PC-9 (cell line): ENCODE measurements around the gene ENO4.

Source experiments
- EZH2 ChIP-seq: fragments of 200-600 bp; sonication (generic); IDR thresholded peaks from 2 replicates; pipeline ENCODE4 v1.8.0; 2017; ENCODE audit warnings: antibody characterized with exemption, low read depth
- TF ChIP-seq, protein P1 (sequence below): fragments of 200-600 bp; sonication (generic); conservative IDR thresholded peaks from 2 replicates; pipeline ENCODE4 v1.6.1; 2017; ENCODE audit warnings: mixed run types, antibody characterized with exemption, mild to moderate bottlenecking, moderate library complexity

DNA sequence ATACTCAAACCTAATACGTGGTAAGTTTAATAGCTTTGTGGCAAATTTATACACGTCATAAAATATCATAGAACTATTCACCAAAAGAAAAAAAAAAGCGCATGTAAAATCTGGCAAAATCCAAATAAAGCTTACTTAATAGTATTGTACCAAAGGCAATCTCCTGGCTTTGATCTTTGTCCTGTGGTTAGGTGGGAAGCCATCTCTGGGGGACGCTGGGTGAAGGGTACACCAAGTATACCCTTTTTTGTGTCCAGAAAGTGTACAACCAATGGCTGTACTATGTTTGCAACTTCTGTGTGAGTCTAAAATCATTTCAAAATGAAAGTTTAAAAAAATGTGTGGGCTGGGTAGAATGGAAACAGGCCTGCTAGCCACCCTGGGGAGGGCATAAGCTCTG lies 47.6 kb upstream of the ENO4 start:
- TF ChIP-seq, protein P1, sequence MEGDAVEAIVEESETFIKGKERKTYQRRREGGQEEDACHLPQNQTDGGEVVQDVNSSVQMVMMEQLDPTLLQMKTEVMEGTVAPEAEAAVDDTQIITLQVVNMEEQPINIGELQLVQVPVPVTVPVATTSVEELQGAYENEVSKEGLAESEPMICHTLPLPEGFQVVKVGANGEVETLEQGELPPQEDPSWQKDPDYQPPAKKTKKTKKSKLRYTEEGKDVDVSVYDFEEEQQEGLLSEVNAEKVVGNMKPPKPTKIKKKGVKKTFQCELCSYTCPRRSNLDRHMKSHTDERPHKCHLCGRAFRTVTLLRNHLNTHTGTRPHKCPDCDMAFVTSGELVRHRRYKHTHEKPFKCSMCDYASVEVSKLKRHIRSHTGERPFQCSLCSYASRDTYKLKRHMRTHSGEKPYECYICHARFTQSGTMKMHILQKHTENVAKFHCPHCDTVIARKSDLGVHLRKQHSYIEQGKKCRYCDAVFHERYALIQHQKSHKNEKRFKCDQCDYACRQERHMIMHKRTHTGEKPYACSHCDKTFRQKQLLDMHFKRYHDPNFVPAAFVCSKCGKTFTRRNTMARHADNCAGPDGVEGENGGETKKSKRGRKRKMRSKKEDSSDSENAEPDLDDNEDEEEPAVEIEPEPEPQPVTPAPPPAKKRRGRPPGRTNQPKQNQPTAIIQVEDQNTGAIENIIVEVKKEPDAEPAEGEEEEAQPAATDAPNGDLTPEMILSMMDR = no peak
- TF ChIP-seq EZH2 = no peak
